Measurements from ENCODE around the gene DUSP5.

- no peak for TF ChIP-seq SIX5 (IDR thresholded peaks at IDR 0.05; ENCODE audit: low read depth, low read length)
- no peak for TF ChIP-seq CTCF (IDR thresholded peaks at IDR 0.05; ENCODE audit: control extremely low read depth in 1 of 3, insufficient read depth in 1 of 3, low read depth in 1 of 3, low read length in 3 of 3)
- no peak for TF ChIP-seq JUND (IDR thresholded peaks at IDR 0.05; ENCODE audit: low read length)
- TF ChIP-seq YY1 (IDR thresholded peaks at IDR 0.05; ENCODE audit: low read depth, low read length) = no peak
- no peak for TF ChIP-seq POLR2A (IDR thresholded peaks at IDR 0.05; ENCODE audit: control extremely low read depth in 1 of 2, low read depth in 2 of 2, low read length in 2 of 2)
- no peak for TF ChIP-seq CHD1 (IDR thresholded peaks at IDR 0.05; ENCODE audit: low read depth, low read length)
- no peak for TF ChIP-seq RXRA (IDR thresholded peaks at IDR 0.05; ENCODE audit: insufficient read depth, low read depth, low read length)
- no peak for TF ChIP-seq EZH2 (IDR thresholded peaks at IDR 0.05; ENCODE audit: low read depth, low read length, severe bottlenecking)
- TF ChIP-seq USF2 (IDR thresholded peaks at IDR 0.05; ENCODE audit: low read length) = no peak
- TF ChIP-seq KDM1A (IDR thresholded peaks at IDR 0.05; ENCODE audit: borderline replicate concordance, low read length) = no peak
- no peak for TF ChIP-seq ATF2 (IDR thresholded peaks at IDR 0.05; ENCODE audit: low read length)
These were observed 9.6 kb downstream of the DUSP5 start for GRCh38 chr10:110507346-110507745.
